Activated CD8-positive, alpha-beta T cell treated with anti-CD3 and anti-CD28 coated beads for 36 hours (primary cell): ENCODE measurements around the gene MICAL2. TPM values are rescaled to one million over a fixed set of nuclear protein-coding genes. Genes with fewer than 3 reads are reported as not detected.

ENCODE experiments used
- ATAC-seq: fragments of 200-7000 bp; cut with Tn5 transposase; one replicate; pipeline ENCODE4 v1.10.0; 2021; ENCODE audit warnings: mild to moderate bottlenecking, moderate library complexity
- CTCF ChIA-PET: fragments of 350-600 bp; sonication (Branson Sonifier 250); formaldehyde crosslinking; loops from one replicate; lab custom pipeline; 2021; ENCODE audit warnings: antibody characterized with exemption; lab: Charles Lee
- POLR2A ChIA-PET: fragments of 350-600 bp; sonication (Branson Sonifier 250); formaldehyde crosslinking; loops from one replicate; lab custom pipeline; 2021; ENCODE audit warnings: antibody characterized with exemption; lab: Charles Lee
- DNase-seq: peaks from one replicate; pipeline ENCODE4 v3.0.0-alpha.2; 2020
- H3K27ac Mint-ChIP-seq: one replicate; pipeline ENCODE4 v1.8.0; 2021; ENCODE audit warnings: mild to moderate bottlenecking, mixed read lengths
- H3K27me3 Mint-ChIP-seq: one replicate; pipeline ENCODE4 v1.8.0; 2021; ENCODE audit warnings: mixed read lengths
- H3K36me3 Mint-ChIP-seq: one replicate; pipeline ENCODE4 v1.8.0; 2021; ENCODE audit warnings: low read depth, mixed read lengths
- H3K4me1 Mint-ChIP-seq: one replicate; pipeline ENCODE4 v1.8.0; 2021; ENCODE audit warnings: low read depth, mixed read lengths
- H3K4me3 Mint-ChIP-seq: one replicate; pipeline ENCODE4 v1.8.0; 2021; ENCODE audit warnings: mild to moderate bottlenecking, moderate library complexity, mixed read lengths
- H3K9me3 Mint-ChIP-seq: one replicate; pipeline ENCODE4 v1.8.0; 2021; ENCODE audit warnings: mixed read lengths
- CTCF ChIP-seq: fragments of 200-600 bp; IDR thresholded peaks from one replicate; pipeline ENCODE4 v1.8.0; 2022; ENCODE audit warnings: antibody characterized with exemption, mild to moderate bottlenecking
- intact Hi-C: fragments of 100-400 bp; cut with micrococcal nuclease; formaldehyde crosslinking; loops from one replicate; pipeline ENCODE4 v1.10.0; 2022
- total RNA-seq, 2 experiments: library from RNA; stranded (reverse); gene quantifications; one replicate each; pipeline ENCODE4 v1.2.3, GENCODE V29; 2021

MICAL2 gene
- total RNA-seq, 2 experiments from 2014 or later = 99.8 to 105 TPM

DNA sequence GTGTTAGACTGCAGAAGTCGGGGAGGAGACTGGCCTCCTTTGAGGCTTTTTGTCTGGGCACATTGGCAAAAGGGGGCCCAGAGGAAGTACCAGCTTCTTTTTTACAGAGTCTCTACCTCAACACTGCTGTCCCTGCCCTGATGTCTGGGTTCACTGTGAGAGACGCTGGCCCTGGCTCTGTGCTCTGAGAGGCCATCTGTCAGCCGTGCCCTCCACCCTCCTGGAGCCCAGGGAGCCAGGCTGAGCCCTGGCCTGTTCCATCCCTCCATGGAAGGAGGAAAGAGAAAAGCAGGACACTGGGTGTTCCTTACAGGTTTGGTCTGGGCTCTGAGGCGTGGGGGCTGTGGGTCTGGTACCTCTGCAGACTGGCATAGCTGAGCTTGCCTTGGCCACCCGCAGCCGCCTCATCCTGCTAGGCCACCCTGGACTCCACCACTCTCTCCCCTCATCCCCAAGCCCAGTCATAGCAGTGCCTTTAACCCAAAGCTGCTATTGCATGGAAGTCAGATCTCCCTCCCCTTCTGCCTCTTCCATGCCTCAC lies 161.5 kb downstream of the MICAL2 start:
- CTCF ChIA-PET = interaction anchor here (1.0 to 1.8 kb wide), 3 partner anchors 9 to 224 kb away, joined by 4 to 9 read pairs (median 5); no protein-coding TSS in a partner anchor
- Mint-ChIP-seq H3K4me1 (no peaks in the 10 kb centered on the region), H3K9me3 (no peaks in the 10 kb centered on the region), H3K27ac (no peak overlapping the region), H3K4me3 (no peak overlapping the region), H3K27me3 (no peaks in the 10 kb centered on the region), H3K36me3 (no peaks in the 10 kb centered on the region)
- ATAC-seq (no peak), DNase-seq (no peak)
- no peak for TF ChIP-seq CTCF
- intact Hi-C loops = no loop called here
- POLR2A ChIA-PET = no interaction called here

GRCh38 chr11:12272821-12273617 lies 162.6 kb downstream of the MICAL2 start:
- POLR2A ChIA-PET = no interaction called here
- CTCF ChIA-PET = interaction anchor here (1.0 to 1.8 kb wide), 4 partner anchors 8 to 37 kb away, joined by 3 to 9 read pairs (median 4); no protein-coding TSS in a partner anchor
- DNase-seq (no peak), ATAC-seq (no peak)
- Mint-ChIP-seq H3K4me3 (no peak overlapping the region), H3K27ac (no peak overlapping the region), H3K36me3 (no peaks in the 10 kb centered on the region), H3K9me3 (no peaks in the 10 kb centered on the region), H3K4me1 (no peaks in the 10 kb centered on the region), H3K27me3 (no peaks in the 10 kb centered on the region)
- no peak for TF ChIP-seq CTCF
- intact Hi-C loops = no loop called here

- CTCF ChIA-PET = interaction anchor here (1.0 to 1.4 kb wide), 2 partner anchors 8 to 15 kb away, joined by 3 to 4 read pairs; no protein-coding TSS in a partner anchor
- intact Hi-C loops = no loop called here
- no peak for TF ChIP-seq CTCF
Observed at GRCh38 chr11:12273618-12273995, 163.2 kb downstream of the MICAL2 start.

DNA sequence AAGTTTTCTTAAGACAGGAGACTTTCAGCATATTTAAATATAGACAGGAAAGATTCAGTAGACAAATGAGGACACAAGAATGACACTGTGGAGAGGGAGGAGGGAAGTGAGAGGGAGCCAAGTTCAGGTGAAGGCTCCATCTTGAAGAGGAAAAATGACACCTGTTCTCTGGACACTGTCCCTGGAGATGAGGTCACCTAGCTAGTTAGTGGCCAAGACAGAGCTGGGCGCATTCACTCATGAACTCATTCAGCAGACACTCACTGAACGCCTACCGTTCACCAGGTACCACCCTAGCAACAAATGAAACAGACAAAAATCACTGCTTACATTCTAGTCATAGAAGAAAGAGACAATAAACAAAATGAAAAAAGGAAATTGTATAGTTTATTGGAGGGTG lies 163.7 kb downstream of the MICAL2 start:
- CTCF ChIA-PET = interaction anchor here (1.0 kb wide), 1 partner anchor 8 kb away, joined by 3 read pairs; no protein-coding TSS in a partner anchor
- Mint-ChIP-seq H3K9me3 (no peaks in the 10 kb centered on the region), H3K4me1 (no peaks in the 10 kb centered on the region), H3K4me3 (no peak overlapping the region), H3K27ac (no peak overlapping the region), H3K36me3 (no peaks in the 10 kb centered on the region), H3K27me3 (no peaks in the 10 kb centered on the region)
- intact Hi-C loops = no loop called here
- no peak for TF ChIP-seq CTCF
- DNase-seq (no peak), ATAC-seq (no peak)
- POLR2A ChIA-PET = no interaction called here

More at GRCh38 chr11:12273618-12273995, 163.2 kb downstream of the MICAL2 start:
- no peaks in the 10 kb centered on the region for H3K4me1 Mint-ChIP-seq
- POLR2A ChIA-PET = no interaction called here
- no peak overlapping the region for H3K27ac Mint-ChIP-seq
- no peaks in the 10 kb centered on the region for H3K9me3 Mint-ChIP-seq
- no peak for DNase-seq
- ATAC-seq = no peak
- no peaks in the 10 kb centered on the region for H3K27me3 Mint-ChIP-seq
- H3K4me3 Mint-ChIP-seq = no peak overlapping the region
- H3K36me3 Mint-ChIP-seq = no peaks in the 10 kb centered on the region
